ENCODE data around the gene ZNF175.

- no peak for TF ChIP-seq POLR2A (IDR thresholded peaks at IDR 0.05)
- TF ChIP-seq, protein P1, sequence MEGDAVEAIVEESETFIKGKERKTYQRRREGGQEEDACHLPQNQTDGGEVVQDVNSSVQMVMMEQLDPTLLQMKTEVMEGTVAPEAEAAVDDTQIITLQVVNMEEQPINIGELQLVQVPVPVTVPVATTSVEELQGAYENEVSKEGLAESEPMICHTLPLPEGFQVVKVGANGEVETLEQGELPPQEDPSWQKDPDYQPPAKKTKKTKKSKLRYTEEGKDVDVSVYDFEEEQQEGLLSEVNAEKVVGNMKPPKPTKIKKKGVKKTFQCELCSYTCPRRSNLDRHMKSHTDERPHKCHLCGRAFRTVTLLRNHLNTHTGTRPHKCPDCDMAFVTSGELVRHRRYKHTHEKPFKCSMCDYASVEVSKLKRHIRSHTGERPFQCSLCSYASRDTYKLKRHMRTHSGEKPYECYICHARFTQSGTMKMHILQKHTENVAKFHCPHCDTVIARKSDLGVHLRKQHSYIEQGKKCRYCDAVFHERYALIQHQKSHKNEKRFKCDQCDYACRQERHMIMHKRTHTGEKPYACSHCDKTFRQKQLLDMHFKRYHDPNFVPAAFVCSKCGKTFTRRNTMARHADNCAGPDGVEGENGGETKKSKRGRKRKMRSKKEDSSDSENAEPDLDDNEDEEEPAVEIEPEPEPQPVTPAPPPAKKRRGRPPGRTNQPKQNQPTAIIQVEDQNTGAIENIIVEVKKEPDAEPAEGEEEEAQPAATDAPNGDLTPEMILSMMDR (IDR thresholded peaks at IDR 0.05), result no peak
Measured at GRCh38 chr19:51521357-51521756, 49.7 kb upstream of the ZNF175 start.

Measured in testis (tissue), 2 donors.